SU-DHL-6 (cell line): ENCODE measurements around the gene SALL1.

Source experiments
- CTCF ChIP-seq: fragments of 200-600 bp; sonication (generic); IDR thresholded peaks from one replicate; pipeline ENCODE4 v1.5.1; 2017; ENCODE audit warnings: antibody characterized with exemption, mild to moderate bottlenecking, low read length, moderate library complexity; ENCODE audit not compliant: insufficient read depth, poor library complexity, severe bottlenecking
- EZH2phosphoT487 ChIP-seq: fragments of 200-600 bp; sonication (generic), shearing (Covaris generic); conservative IDR thresholded peaks from 2 replicates; pipeline ENCODE4 v1.6.1; 2018; ENCODE audit warnings: mild to moderate bottlenecking, antibody characterized with exemption, low read length, moderate library complexity, mixed read lengths

GRCh38 chr16:51159865-51160264 lies 8.8 kb upstream of the SALL1 start:
- TF ChIP-seq CTCF (no peak), EZH2phosphoT487 (no peak)
